ENCODE measurements around the gene PCDH9. TPM values are rescaled to one million over a fixed set of nuclear protein-coding genes. Genes with fewer than 3 reads are reported as not detected.

PCDH9 gene
- total RNA-seq, 2 donors from 2014 or later = 0.95 to 1.8 TPM

DNA sequence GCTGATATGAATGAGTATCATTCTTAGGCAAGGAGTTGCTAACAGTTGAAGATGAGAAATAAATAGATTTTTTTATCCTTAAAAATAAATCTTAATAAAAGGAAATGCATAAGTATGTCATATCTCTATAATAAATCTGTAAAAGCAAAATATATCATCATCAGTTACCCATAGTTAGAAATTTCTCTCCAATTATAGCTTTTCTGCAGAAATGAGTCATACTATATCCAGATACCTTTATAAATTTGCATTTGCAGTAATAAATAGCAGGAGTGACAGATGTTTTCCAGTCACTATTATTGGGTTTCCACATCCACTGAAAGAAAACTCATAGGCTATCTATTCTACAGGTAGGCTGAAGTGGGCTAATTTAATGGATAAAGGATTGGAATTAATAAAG, 829.8 kb downstream of the PCDH9 start:
- TF ChIP-seq, protein P1, sequence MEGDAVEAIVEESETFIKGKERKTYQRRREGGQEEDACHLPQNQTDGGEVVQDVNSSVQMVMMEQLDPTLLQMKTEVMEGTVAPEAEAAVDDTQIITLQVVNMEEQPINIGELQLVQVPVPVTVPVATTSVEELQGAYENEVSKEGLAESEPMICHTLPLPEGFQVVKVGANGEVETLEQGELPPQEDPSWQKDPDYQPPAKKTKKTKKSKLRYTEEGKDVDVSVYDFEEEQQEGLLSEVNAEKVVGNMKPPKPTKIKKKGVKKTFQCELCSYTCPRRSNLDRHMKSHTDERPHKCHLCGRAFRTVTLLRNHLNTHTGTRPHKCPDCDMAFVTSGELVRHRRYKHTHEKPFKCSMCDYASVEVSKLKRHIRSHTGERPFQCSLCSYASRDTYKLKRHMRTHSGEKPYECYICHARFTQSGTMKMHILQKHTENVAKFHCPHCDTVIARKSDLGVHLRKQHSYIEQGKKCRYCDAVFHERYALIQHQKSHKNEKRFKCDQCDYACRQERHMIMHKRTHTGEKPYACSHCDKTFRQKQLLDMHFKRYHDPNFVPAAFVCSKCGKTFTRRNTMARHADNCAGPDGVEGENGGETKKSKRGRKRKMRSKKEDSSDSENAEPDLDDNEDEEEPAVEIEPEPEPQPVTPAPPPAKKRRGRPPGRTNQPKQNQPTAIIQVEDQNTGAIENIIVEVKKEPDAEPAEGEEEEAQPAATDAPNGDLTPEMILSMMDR (conservative IDR thresholded peaks at IDR 0.05) = no peak
- no peaks in the 10 kb centered on the region for H3K36me3 Mint-ChIP-seq (ENCODE audit: low read depth)
- H3K4me3 ChIP-seq (ENCODE audit: low read length) = no peak overlapping the region

GRCh38 chr13:66399873-66400272, 830.3 kb downstream of the PCDH9 start:
- Mint-ChIP-seq H3K4me1 (peaks cover 4% of the 10 kb centered on the region), H3K27me3 (ENCODE audit: insufficient read depth) (no peaks in the 10 kb centered on the region), H3K4me3 (no peak overlapping the region), H3K27ac (no peak overlapping the region), H3K36me3 (ENCODE audit: low read depth) (no peaks in the 10 kb centered on the region), H3K9me3 (no peaks in the 10 kb centered on the region)
- DNase-seq = peak; percentile 42
- H3K9ac ChIP-seq (ENCODE audit: extremely low read depth, low read length, poor library complexity, severe bottlenecking) = no peak overlapping the region
- H3K9me3 ChIP-seq (ENCODE audit: control insufficient read depth, low read length) = no peaks in the 10 kb centered on the region
- TF ChIP-seq, protein P1 (conservative IDR thresholded peaks at IDR 0.05) = no peak
- no peak overlapping the region for H3K27ac ChIP-seq (ENCODE audit: low read depth, low read length)
- H3K4me3 ChIP-seq (ENCODE audit: low read length) = no peak overlapping the region
- H3K4me1 ChIP-seq (ENCODE audit: control insufficient read depth, insufficient read depth, low read length) = no peaks in the 10 kb centered on the region
- no peaks in the 10 kb centered on the region for H3K36me3 ChIP-seq (ENCODE audit: control insufficient read depth, insufficient read depth, low read length)
- no peaks in the 10 kb centered on the region for H3K27me3 ChIP-seq (ENCODE audit: control insufficient read depth, insufficient read depth, low read length, poor library complexity, severe bottlenecking)
- 84 to 100% methylated on average over 1 of the region's 1 CpG for WGBS, 2 experiments (ENCODE audit: insufficient coverage in 1 of 2, insufficient read length in 1 of 2)

More for the DNA sequence above, 829.8 kb downstream of the PCDH9 start:
- Histone ChIP-seq H3K4me1 (ENCODE audit: control insufficient read depth, insufficient read depth, low read length) (no peaks in the 10 kb centered on the region), H3K36me3 (ENCODE audit: control insufficient read depth, insufficient read depth, low read length) (no peaks in the 10 kb centered on the region), H3K27me3 (ENCODE audit: control insufficient read depth, insufficient read depth, low read length, poor library complexity, severe bottlenecking) (no peaks in the 10 kb centered on the region), H3K9ac (ENCODE audit: extremely low read depth, low read length, poor library complexity, severe bottlenecking) (no peak overlapping the region), H3K9me3 (ENCODE audit: control insufficient read depth, low read length) (no peaks in the 10 kb centered on the region), H3K27ac (ENCODE audit: low read depth, low read length) (no peak overlapping the region)
- no peaks in the 10 kb centered on the region for H3K27me3 Mint-ChIP-seq (ENCODE audit: insufficient read depth)
- H3K4me1 Mint-ChIP-seq = peaks cover 4% of the 10 kb centered on the region
- H3K9me3 Mint-ChIP-seq = no peaks in the 10 kb centered on the region
- H3K4me3 Mint-ChIP-seq = no peak overlapping the region
- DNase-seq = no peak
- no peak overlapping the region for H3K27ac Mint-ChIP-seq

DNA sequence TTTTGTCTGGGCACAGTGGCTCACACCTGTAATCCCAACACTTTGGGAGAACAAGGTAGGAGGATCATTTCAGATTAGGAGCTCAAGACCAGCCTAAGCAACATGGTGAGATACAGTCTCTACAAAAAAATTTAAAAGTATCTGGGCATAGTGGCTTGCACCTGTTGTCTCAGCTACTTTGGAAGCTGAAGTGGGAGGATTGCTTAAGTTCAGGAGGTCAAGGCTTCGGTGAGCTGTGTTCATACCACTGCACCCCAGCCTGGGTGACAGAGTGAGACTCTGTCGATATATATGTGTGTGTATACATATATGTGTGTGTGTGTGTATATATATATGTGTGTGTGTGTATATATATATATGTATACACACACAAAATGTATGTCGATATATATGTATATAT, 833.0 kb downstream of the PCDH9 start:
- Mint-ChIP-seq H3K4me1 (peaks cover 4% of the 10 kb centered on the region), H3K27me3 (ENCODE audit: insufficient read depth) (no peaks in the 10 kb centered on the region), H3K9me3 (no peaks in the 10 kb centered on the region), H3K4me3 (no peak overlapping the region), H3K27ac (no peak overlapping the region), H3K36me3 (ENCODE audit: low read depth) (no peaks in the 10 kb centered on the region)
- Histone ChIP-seq H3K4me3 (ENCODE audit: low read length) (no peak overlapping the region), H3K27ac (ENCODE audit: low read depth, low read length) (no peak overlapping the region), H3K27me3 (ENCODE audit: control insufficient read depth, insufficient read depth, low read length, poor library complexity, severe bottlenecking) (no peaks in the 10 kb centered on the region), H3K9me3 (ENCODE audit: control insufficient read depth, low read length) (no peaks in the 10 kb centered on the region), H3K4me1 (ENCODE audit: control insufficient read depth, insufficient read depth, low read length) (no peaks in the 10 kb centered on the region), H3K36me3 (ENCODE audit: control insufficient read depth, insufficient read depth, low read length) (no peaks in the 10 kb centered on the region), H3K9ac (ENCODE audit: extremely low read depth, low read length, poor library complexity, severe bottlenecking) (no peak overlapping the region)
- TF ChIP-seq, protein P1 (conservative IDR thresholded peaks at IDR 0.05) = no peak
- DNase-seq = no peak
- WGBS, 2 experiments (ENCODE audit: insufficient coverage in 1 of 2, insufficient read length in 1 of 2) = 77% methylated on average over 2 of the region's 3 CpGs; no CpG with 5 or more reads in 1 of the 2 experiments
